Stomach (tissue), 9 donors: Measurements from ENCODE around the gene NCOR1. TPM values are rescaled to one million over a fixed set of nuclear protein-coding genes. Genes with fewer than 3 reads are reported as not detected.
"Not testable (repeated sequence)": the region's sequence is repeated elsewhere in the genome, so short reads cannot be mapped to it uniquely, and the experiment has no call there.

ENCODE experiments used
- DNase-seq, 2 donors: peaks; one replicate each; pipeline versions ENCODE4 v3.0.0 to v3.0.0-alpha.2; 2013 to 2019
- H3K27ac ChIP-seq, 5 donors: fragments of 200-600 bp in 4 of 5; sonication (generic) in 4 of 5; one replicate each; pipeline ENCODE4 v1.5.1; 2013 to 2019; ENCODE audit warnings: mild to moderate bottlenecking in 1 of 5, moderate library complexity in 1 of 5
- H3K27me3 ChIP-seq, 3 donors: fragments of 200-600 bp; sonication (generic); one replicate each; pipeline ENCODE4 v1.5.1; 2017 to 2019; ENCODE audit warnings: mixed run types in 1 of 3
- H3K36me3 ChIP-seq, 4 donors: fragments of 200-600 bp; sonication (generic); 1 replicate in 3 of 4; 2 replicates in 1 of 4; pipeline ENCODE4 v1.5.1; 2016 to 2019
- H3K4me1 ChIP-seq, 4 donors: fragments of 200-600 bp; sonication (generic); one replicate each; pipeline ENCODE4 v1.5.1; 2016 to 2019
- H3K4me3 ChIP-seq, 4 donors: fragments of 200-600 bp; sonication (generic) in 3 of 4; one replicate each; pipeline ENCODE4 v1.5.1; 2016 to 2019; ENCODE audit warnings: mild to moderate bottlenecking in 1 of 4
- H3K9me3 ChIP-seq, 4 donors: fragments of 200-600 bp; sonication (generic); one replicate each; pipeline ENCODE4 v1.5.1; 2016 to 2019
- CTCF ChIP-seq, 7 experiments: fragments of 450-650 bp in 4 of 7; fragments of 200-600 bp in 3 of 7; sonication (generic) in 3 of 7; IDR thresholded peaks; one replicate each; pipeline ENCODE4 v1.5.1; 2016 to 2019; ENCODE audit warnings: antibody characterized with exemption in 7 of 7, control low read depth in 2 of 7, mild to moderate bottlenecking in 1 of 7
- EP300 ChIP-seq: sonication (generic); formaldehyde crosslinking; IDR thresholded peaks from one replicate; pipeline ENCODE4 v1.6.1; 2017; ENCODE audit warnings: antibody characterized with exemption
- POLR2A ChIP-seq, 4 donors: fragments of 450-650 bp; IDR thresholded peaks; one replicate each; pipeline ENCODE4 v1.6.1; 2016; ENCODE audit warnings: antibody characterized with exemption in 4 of 4, control low read depth in 2 of 4, mild to moderate bottlenecking in 1 of 4, moderate library complexity in 1 of 4
- POLR2AphosphoS5 ChIP-seq, 3 donors: sonication (generic); formaldehyde crosslinking; IDR thresholded peaks; one replicate each; pipeline ENCODE4 v1.6.1; 2016; ENCODE audit warnings: antibody characterized with exemption in 3 of 3
- WGBS, 5 donors: extraction: QIAGEN DNeasy Blood & Tissue Kit in 3 of 5; methylation state at CpG; one replicate each; pipeline versions ENCODE4 v1.1.5 to v1.1.7; 2013 to 2018; 5-methylcytosine and 5-hydroxymethylcytosine counted together
- intact Hi-C: fragments of 100-400 bp; cut with DNase I; formaldehyde crosslinking; loops from one replicate; pipeline ENCODE4 v1.15.1; 2023; ENCODE audit warnings: low total_unique reads
- polyA plus RNA-seq, 3 donors: library from polyadenylated mRNA; stranded (reverse); fragments of 200-250 nt; gene quantifications; one replicate each; pipeline ENCODE4 v1.2.3, GENCODE V29; 2013
- total RNA-seq, 5 donors: library from RNA; depleted of rRNA; stranded (reverse); fragments of >200 nt; gene quantifications; one replicate each; pipeline versions ENCODE4 v1.1.0 to v1.2.3, GENCODE V29; 2014 to 2016
- donor health status: healthy with polysubstance abuse.
- donor health status: Bipolar disorder and iron deficiency.
- donor health status: healthy.

Gene NCOR1
- total and polyA plus RNA-seq, 8 donors = 28.7 to 444 (median 255) TPM

- no peak overlapping the region for H3K4me3 ChIP-seq
- H3K36me3 ChIP-seq = no peaks in the 10 kb centered on the region
- no peaks in the 10 kb centered on the region for H3K9me3 ChIP-seq
- WGBS, 5 donors = 81 to 90% (median 85%) methylated on average over 5 of the region's 5 CpGs
- no peak overlapping the region for H3K27ac ChIP-seq
- H3K27me3 ChIP-seq = no peaks in the 10 kb centered on the region
- intact Hi-C loops = no loop called here
- DNase-seq = no peak
- no peaks in the 10 kb centered on the region for H3K4me1 ChIP-seq
- TF ChIP-seq CTCF (IDR thresholded peaks at IDR 0.05) (no peak), POLR2A (IDR thresholded peaks at IDR 0.05) (no peak), EP300 (no peak), POLR2AphosphoS5 (IDR thresholded peaks at IDR 0.05) (no peak)
Measured at GRCh38 chr17:16243385-16243784, 28.1 kb upstream of the NCOR1 start.

GRCh38 chr17:16241906-16242399 is 26.6 kb upstream of the NCOR1 start:
- Histone ChIP-seq H3K9me3 (no peaks in the 10 kb centered on the region), H3K27ac (no peak overlapping the region), H3K27me3 (no peaks in the 10 kb centered on the region), H3K36me3 (peaks cover 0 to 7% (median under 1%) of the 10 kb centered on the region in 4 donors), H3K4me1 (no peaks in the 10 kb centered on the region), H3K4me3 (no peak overlapping the region)
- TF ChIP-seq EP300 (no peak), POLR2AphosphoS5 (IDR thresholded peaks at IDR 0.05) (no peak), CTCF (IDR thresholded peaks at IDR 0.05) (no peak), POLR2A (IDR thresholded peaks at IDR 0.05) (no peak)
- DNase-seq = no peak
- intact Hi-C loops = no loop called here

- Histone ChIP-seq H3K9me3 (no peaks in the 10 kb centered on the region), H3K4me1 (no peaks in the 10 kb centered on the region), H3K4me3 (no peak overlapping the region), H3K27me3 (no peaks in the 10 kb centered on the region), H3K27ac (no peak overlapping the region), H3K36me3 (peaks cover 0 to 17% (median 12%) of the 10 kb centered on the region in 4 donors)
- WGBS, 5 donors = 95 to 100% (median 98%) methylated on average over 3 of the region's 3 CpGs
- intact Hi-C loops = no loop called here
- DNase-seq = no peak
- TF ChIP-seq EP300 (no peak), POLR2AphosphoS5 (IDR thresholded peaks at IDR 0.05) (no peak), CTCF (IDR thresholded peaks at IDR 0.05) (no peak), POLR2A (IDR thresholded peaks at IDR 0.05) (no peak)
Measured at GRCh38 chr17:16239931-16240330, 24.6 kb upstream of the NCOR1 start.

GRCh38 chr17:16232391-16232790 is 17.1 kb upstream of the NCOR1 start:
- H3K27me3 ChIP-seq = no peaks in the 10 kb centered on the region
- no peak overlapping the region for H3K4me3 ChIP-seq
- no peaks in the 10 kb centered on the region for H3K4me1 ChIP-seq
- H3K36me3 ChIP-seq = peaks cover 0 to 31% (median 21%) of the 10 kb centered on the region in 4 donors
- TF ChIP-seq EP300 (no peak), POLR2A (IDR thresholded peaks at IDR 0.05) (no peak), POLR2AphosphoS5 (IDR thresholded peaks at IDR 0.05) (no peak), CTCF (IDR thresholded peaks at IDR 0.05) (no peak)
- 84 to 100% (median 90%) methylated on average over 1 of the region's 1 CpG for WGBS, 5 donors
- intact Hi-C loops = no loop called here
- no peak overlapping the region for H3K27ac ChIP-seq
- H3K9me3 ChIP-seq = no peaks in the 10 kb centered on the region
- DNase-seq = no peak

GRCh38 chr17:16229912-16230561 is 14.7 kb upstream of the NCOR1 start:
- intact Hi-C loops, H3K4me1 ChIP-seq, H3K27ac ChIP-seq, H3K27me3 ChIP-seq, H3K4me3 ChIP-seq, DNase-seq, H3K9me3 ChIP-seq: not testable (repeated sequence)
- WGBS, 5 donors = 87 to 93% (median 91%) methylated on average over 8 of the region's 8 CpGs
- H3K36me3 ChIP-seq = peaks cover 0 to 14% (median 10%) of the 10 kb centered on the region in 4 donors
